MCF 10A (cell line): ENCODE results near the gene DTD2. TPM values are rescaled to one million over a fixed set of nuclear protein-coding genes. Genes with fewer than 3 reads are reported as not detected.

Experiments used
- BruUV-seq: library from RNA; stranded (reverse); fragments of 400-500 nt; replicated peaks from 2 replicates; lab custom pipeline; 2021; lab: Mats Ljungman, UMichigan
- CTCF ChIA-PET: fragments of 300-600 bp; sonication (Branson Sonifier 250); formaldehyde crosslinking; extraction: SDS; loops from one replicate; lab custom pipeline; 2021; ENCODE audit warnings: antibody characterized with exemption, inconsistent platforms; lab: Yijun Ruan, JAX
- POLR2A ChIA-PET: fragments of 300-600, 350-650 bp; sonication (Branson Sonifier 250); formaldehyde crosslinking; extraction: SDS; loops from one replicate; lab custom pipeline; 2020; ENCODE audit warnings: antibody characterized with exemption, inconsistent platforms; lab: Yijun Ruan, JAX
- DNase-seq: peaks from one replicate; pipeline ENCODE4 v3.0.0-alpha.2; 2018; ENCODE audit not compliant: unreplicated experiment
- H3K27ac Mint-ChIP-seq: one replicate; pipeline ENCODE4 v1.8.0; 2022; ENCODE audit warnings: mild to moderate bottlenecking, low read depth, mixed read lengths; ENCODE audit not compliant: unreplicated experiment
- H3K27me3 Mint-ChIP-seq: one replicate; pipeline ENCODE4 v1.8.0; 2022; ENCODE audit warnings: mixed read lengths; ENCODE audit not compliant: insufficient read depth, unreplicated experiment
- H3K36me3 Mint-ChIP-seq: one replicate; pipeline ENCODE4 v1.8.0; 2022; ENCODE audit warnings: mild to moderate bottlenecking, moderate library complexity, mixed read lengths; ENCODE audit not compliant: insufficient read depth, unreplicated experiment
- H3K4me1 Mint-ChIP-seq: one replicate; pipeline ENCODE4 v1.8.0; 2022; ENCODE audit warnings: mixed read lengths; ENCODE audit not compliant: insufficient read depth, unreplicated experiment
- H3K4me3 Mint-ChIP-seq: one replicate; pipeline ENCODE4 v1.8.0; 2022; ENCODE audit warnings: mild to moderate bottlenecking, moderate library complexity, mixed read lengths; ENCODE audit not compliant: unreplicated experiment
- H3K9me3 Mint-ChIP-seq: one replicate; pipeline ENCODE4 v1.8.0; 2022; ENCODE audit warnings: mixed read lengths; ENCODE audit not compliant: unreplicated experiment
- intact Hi-C: fragments of 100-400 bp; cut with micrococcal nuclease; formaldehyde crosslinking; loops from 2 replicates; pipeline ENCODE4 v1.14.1; 2022
- total RNA-seq: library from RNA; stranded (reverse); gene quantifications from 2 replicates; pipeline ENCODE4 v1.2.3, GENCODE V29; 2022
- TF ChIP-seq, protein P1 (sequence below): fragments of 200-600 bp; IDR thresholded peaks from one replicate; pipeline ENCODE4 v1.8.0; 2022; ENCODE audit warnings: antibody characterized with exemption, mild to moderate bottlenecking; ENCODE audit not compliant: unreplicated experiment

Gene DTD2
- total RNA-seq, 1 experiment from 2014 or later = 24.4 TPM

DNA sequence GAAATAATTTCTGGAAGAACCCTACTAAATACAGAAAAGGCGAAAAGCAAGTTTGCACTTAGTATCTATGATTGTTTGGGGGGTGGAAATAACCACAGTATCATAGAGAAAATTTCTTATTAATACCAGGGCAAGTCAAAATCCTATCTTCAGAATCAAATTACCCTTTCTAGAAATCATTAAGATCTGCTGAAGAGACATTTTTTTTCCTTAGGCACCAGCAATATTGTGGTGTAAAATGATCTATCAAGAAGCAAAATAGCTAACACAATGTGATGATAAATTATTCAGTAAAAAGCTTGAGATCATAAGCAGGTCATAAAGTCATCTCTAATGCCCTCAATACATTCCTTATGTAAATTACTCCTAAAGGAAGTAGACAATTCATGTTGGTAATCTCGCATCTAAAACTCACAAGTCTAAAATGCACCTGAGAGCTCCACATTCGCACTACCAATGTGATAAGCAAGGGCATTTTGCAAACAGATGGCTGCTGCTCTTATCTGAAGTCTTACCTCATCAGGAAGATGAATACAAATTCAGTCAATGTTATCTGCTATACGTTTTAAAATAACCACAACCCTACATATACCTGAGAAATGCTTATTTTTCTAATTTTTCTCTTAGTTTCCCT is 51.6 kb downstream of the DTD2 start:
- H3K4me3 Mint-ChIP-seq = no peak overlapping the region
- no peak for DNase-seq
- no peaks in the 10 kb centered on the region for H3K27me3 Mint-ChIP-seq
- TF ChIP-seq, protein P1, sequence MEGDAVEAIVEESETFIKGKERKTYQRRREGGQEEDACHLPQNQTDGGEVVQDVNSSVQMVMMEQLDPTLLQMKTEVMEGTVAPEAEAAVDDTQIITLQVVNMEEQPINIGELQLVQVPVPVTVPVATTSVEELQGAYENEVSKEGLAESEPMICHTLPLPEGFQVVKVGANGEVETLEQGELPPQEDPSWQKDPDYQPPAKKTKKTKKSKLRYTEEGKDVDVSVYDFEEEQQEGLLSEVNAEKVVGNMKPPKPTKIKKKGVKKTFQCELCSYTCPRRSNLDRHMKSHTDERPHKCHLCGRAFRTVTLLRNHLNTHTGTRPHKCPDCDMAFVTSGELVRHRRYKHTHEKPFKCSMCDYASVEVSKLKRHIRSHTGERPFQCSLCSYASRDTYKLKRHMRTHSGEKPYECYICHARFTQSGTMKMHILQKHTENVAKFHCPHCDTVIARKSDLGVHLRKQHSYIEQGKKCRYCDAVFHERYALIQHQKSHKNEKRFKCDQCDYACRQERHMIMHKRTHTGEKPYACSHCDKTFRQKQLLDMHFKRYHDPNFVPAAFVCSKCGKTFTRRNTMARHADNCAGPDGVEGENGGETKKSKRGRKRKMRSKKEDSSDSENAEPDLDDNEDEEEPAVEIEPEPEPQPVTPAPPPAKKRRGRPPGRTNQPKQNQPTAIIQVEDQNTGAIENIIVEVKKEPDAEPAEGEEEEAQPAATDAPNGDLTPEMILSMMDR = no peak
- no peaks in the 10 kb centered on the region for H3K4me1 Mint-ChIP-seq
- ChIA-PET CTCF (interaction anchor here (0.6 to 1.1 kb wide), 3 partner anchors 16 to 44 kb away, joined by 3 read pairs; no protein-coding TSS in a partner anchor), POLR2A (interaction anchor here (1.0 to 1.4 kb wide), 2 partner anchors 14 to 15 kb away, joined by 3 to 9 read pairs; partner anchors contain the start of gene HEATR5A)
- BruUV-seq = no TSS peak
- H3K36me3 Mint-ChIP-seq = peaks cover 10% of the 10 kb centered on the region
- no peaks in the 10 kb centered on the region for H3K9me3 Mint-ChIP-seq
- no peak overlapping the region for H3K27ac Mint-ChIP-seq
- intact Hi-C loops = no loop called here

DNA sequence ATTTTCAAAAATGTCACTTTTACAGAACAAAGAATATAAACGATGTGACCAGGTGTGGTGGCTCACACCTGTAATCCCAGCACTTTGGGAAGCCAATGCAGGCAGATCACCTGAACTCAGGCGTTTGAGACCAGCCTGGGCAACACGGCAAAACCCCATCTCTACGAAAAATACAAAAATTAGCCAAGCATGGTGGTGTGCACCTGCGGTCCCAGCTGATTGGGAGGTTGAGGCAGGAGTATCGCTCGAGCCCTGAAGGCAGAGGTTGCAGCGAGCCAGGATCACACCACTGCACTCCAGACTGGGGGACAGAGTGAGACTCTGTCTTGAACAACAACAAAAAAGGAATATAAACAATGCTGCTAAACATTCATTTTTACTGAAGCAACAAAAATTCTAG is 52.2 kb downstream of the DTD2 start:
- POLR2A ChIA-PET = interaction anchor here (1.0 to 1.4 kb wide), 2 partner anchors 14 to 15 kb away, joined by 3 to 9 read pairs; partner anchors contain the start of gene HEATR5A
- no TSS peak for BruUV-seq
- no peaks in the 10 kb centered on the region for H3K9me3 Mint-ChIP-seq
- TF ChIP-seq, protein P1 = no peak
- H3K4me3 Mint-ChIP-seq = no peak overlapping the region
- peaks cover 12% of the 10 kb centered on the region for H3K36me3 Mint-ChIP-seq
- no peaks in the 10 kb centered on the region for H3K27me3 Mint-ChIP-seq
- no peaks in the 10 kb centered on the region for H3K4me1 Mint-ChIP-seq
- no peak overlapping the region for H3K27ac Mint-ChIP-seq
- DNase-seq = no peak
- intact Hi-C loops = no loop called here
- CTCF ChIA-PET = interaction anchor here (0.5 to 0.6 kb wide), 2 partner anchors 23 to 257 kb away, joined by 3 to 4 read pairs; no protein-coding TSS in a partner anchor

DNA sequence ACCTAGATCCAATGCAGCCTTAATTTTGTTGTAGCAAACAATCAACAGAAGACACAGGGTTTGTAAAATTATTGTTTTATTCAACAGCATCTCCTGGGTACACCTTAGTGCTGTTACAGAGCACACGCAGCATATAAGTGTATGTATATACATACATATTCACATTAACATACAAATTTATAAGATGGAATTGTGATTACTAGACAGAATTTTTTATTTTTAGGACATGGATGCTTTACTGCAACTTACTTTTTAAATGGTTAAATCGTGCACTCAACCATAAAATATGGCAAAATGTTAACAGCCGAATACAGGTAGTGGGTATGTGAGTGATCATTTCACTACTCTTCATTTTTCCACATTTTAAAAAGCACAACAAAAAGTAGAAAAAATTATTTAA is 53.6 kb downstream of the DTD2 start:
- Mint-ChIP-seq H3K27ac (no peak overlapping the region), H3K36me3 (peaks cover 17% of the 10 kb centered on the region), H3K4me3 (no peak overlapping the region), H3K27me3 (no peaks in the 10 kb centered on the region), H3K4me1 (no peaks in the 10 kb centered on the region), H3K9me3 (no peaks in the 10 kb centered on the region)
- TF ChIP-seq, protein P1 = no peak
- BruUV-seq = no TSS peak
- POLR2A ChIA-PET = no interaction called here
- no peak for DNase-seq
- intact Hi-C loops = no loop called here
- CTCF ChIA-PET = no interaction called here

DNA sequence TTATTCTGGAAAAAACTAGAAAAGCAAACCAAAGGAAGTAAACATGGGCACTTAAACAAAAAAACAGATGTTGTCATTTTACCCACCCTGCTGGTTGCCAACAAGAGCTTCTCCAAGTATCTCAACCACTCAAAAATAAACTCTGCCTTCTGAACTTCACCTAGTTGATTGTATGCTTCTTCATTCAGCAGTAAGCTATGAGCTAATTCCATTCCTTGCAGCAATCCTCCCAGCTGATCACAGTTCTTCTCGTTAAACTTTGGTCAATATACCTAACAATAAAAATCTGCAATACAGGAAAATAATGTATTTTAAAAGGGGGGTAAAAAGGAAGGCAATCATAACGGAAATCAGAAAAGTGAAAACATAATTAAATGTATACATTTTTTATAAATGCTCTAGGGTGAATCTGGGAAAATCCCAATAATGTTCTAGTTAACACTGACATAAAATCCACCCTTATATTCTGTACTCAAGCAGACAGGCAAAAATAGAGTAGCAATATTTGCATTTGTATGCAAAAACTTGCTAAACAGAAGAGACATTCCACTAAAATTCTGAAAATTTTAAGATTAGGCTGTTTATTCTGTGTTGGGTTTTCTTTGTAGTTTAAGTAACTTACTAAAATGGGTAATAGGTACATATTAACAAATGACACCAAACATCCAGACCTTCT is 54.4 kb downstream of the DTD2 start:
- no peak overlapping the region for H3K4me3 Mint-ChIP-seq
- no peak overlapping the region for H3K27ac Mint-ChIP-seq
- H3K4me1 Mint-ChIP-seq = no peaks in the 10 kb centered on the region
- H3K36me3 Mint-ChIP-seq = peaks cover 17% of the 10 kb centered on the region
- CTCF ChIA-PET = interaction anchor here (0.6 kb wide), 1 partner anchor 18 kb away, joined by 4 read pairs; no protein-coding TSS in a partner anchor
- no TSS peak for BruUV-seq
- H3K9me3 Mint-ChIP-seq = no peaks in the 10 kb centered on the region
- H3K27me3 Mint-ChIP-seq = no peaks in the 10 kb centered on the region
- intact Hi-C loops = no loop called here
- no peak for DNase-seq
- TF ChIP-seq, protein P1 = no peak
- POLR2A ChIA-PET = interaction anchor here (1.3 kb wide), 1 partner anchor 16 kb away, joined by 3 read pairs; no protein-coding TSS in a partner anchor
